NCI-H460 (cell line): ENCODE data around the gene IQCK. TPM values are rescaled to one million over a fixed set of nuclear protein-coding genes. Genes with fewer than 3 reads are reported as not detected.
A peak's percentile ranks its signal among the peaks of the same experiment; 100 is the strongest.

Experiments
- DNase-seq: peaks from one replicate; pipeline ENCODE4 v3.0.0-alpha.2; 2016; ENCODE audit warnings: low read depth; ENCODE audit errors: extremely low read depth
- total RNA-seq: library from RNA; depleted of rRNA; stranded (reverse); fragments of >200 nt; shearing (Covaris generic); gene quantifications from 2 replicates; pipeline ENCODE4 v1.2.3, GENCODE V29; 2014

Gene IQCK
- total RNA-seq, 1 experiment from 2014 or later, result 4.3 TPM

- DNase-seq, result no peak
These were observed 158.5 kb downstream of the IQCK start for GRCh38 chr16:19876501-19877059.

DNA sequence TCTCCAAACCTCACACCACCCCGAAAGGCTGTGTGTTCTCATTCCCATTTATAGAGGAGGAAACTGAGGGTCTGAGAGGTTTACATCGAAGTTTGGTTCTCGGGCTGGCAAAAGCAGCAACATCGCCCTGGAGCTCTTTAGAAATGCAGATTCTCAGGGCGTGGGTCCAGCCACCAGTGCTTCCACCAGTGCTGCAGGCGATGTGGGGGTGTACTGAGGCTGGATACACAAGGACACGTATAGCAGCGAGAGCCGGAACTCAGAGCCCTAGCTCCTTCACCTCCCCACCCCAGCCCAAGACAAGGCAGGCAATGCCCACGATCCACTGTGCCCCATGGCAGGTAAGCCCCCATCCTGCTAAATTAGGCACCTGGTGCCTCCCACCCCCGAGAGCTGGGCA, 160.7 kb downstream of the IQCK start:
- no peak for DNase-seq

GRCh38 chr16:19879241-19879792, 161.2 kb downstream of the IQCK start:
- DNase-seq, result no peak

GRCh38 chr16:19881028-19881427, 163.0 kb downstream of the IQCK start:
- DNase-seq, result no peak

DNA sequence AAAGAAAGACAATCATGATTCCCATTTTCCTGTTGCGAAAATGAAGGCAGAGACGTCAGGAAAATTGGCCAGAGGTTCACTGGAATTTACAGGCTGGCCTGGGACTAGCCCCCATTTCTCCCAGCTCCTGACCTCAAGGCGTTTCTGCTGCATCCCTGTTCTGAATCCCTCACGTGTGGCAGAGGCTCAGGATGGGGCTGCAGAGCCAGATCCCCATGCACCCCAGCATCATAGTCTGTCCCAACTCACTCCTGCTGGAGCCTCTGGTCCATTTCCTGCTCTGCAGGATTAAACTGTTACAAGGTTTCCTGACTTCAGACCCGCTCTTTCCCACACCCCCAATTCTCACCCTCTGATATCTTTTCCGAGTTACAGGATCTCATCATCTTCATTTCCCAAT, 163.7 kb downstream of the IQCK start:
- no peak for DNase-seq

- DNase-seq, result no peak
These were observed 164.1 kb downstream of the IQCK start for GRCh38 chr16:19882186-19882585.

GRCh38 chr16:19882646-19883045, 164.6 kb downstream of the IQCK start:
- no peak for DNase-seq

- no peak for DNase-seq
These were observed 165.4 kb downstream of the IQCK start for GRCh38 chr16:19883296-19883965.

DNA sequence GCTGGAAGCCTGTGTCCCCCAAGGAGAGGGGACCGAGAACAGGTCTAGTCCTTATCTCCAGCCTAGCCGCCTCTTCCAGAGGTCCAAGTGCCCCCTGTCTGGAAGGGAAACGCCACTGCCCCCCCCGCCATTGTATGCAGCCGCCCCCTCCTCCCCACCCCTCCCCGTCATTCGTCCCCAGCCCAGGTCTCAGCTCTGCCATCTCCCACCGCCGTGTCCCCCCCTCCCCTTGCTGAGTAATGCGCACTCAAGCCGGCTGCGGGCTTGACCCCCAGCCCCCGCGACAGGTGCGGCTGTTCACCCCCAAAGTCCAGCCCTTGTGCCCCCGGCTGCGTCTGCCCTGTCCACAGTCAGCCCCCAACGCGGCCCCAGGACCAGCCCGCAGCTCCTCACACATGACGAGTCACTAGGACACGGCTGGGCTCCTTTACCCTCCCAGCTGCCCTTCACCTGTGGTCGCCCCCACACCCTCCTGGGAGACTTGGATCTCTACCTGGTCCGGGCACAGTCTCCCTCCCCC, 166.0 kb downstream of the IQCK start:
- DNase-seq, result no peak

GRCh38 chr16:19884611-19885450, 166.8 kb downstream of the IQCK start, which contains the start of gene GPRC5B:
TSS of gene GPRC5B (minus strand) at chr16:19884848. CDS start at chr16:19872845, 12,003 bp downstream.
- peak; percentile 8 for DNase-seq

DNA sequence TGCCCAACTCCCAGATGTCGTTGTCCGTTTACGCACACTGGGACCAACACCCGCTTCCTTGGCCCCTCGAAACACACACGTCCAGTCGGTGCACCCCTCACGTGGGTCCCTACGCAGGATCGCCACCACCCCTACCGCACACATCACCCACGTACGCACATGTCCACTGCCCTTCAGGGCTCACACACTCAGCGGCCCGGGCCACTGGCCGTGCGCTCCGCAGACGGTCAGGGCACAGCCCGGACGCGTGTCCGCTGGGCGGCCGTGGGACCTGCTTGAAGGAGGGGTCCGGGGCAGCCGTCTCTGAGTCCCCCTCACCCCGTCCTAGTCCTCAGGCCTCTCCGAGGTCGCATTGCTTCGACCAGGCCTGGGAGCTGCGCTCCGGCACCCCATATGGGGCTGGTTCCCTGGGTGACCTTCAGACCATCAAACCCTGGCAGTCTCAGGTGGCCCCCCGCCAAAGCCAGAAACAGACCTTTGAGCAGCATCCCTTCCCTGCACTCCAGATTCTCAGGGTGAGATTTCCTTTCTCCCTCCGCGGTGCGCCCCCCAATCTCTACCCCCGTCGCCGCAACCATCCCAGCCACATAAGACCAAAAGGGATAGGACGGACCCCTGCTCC, 167.5 kb downstream of the IQCK start:
- DNase-seq, result no peak

DNA sequence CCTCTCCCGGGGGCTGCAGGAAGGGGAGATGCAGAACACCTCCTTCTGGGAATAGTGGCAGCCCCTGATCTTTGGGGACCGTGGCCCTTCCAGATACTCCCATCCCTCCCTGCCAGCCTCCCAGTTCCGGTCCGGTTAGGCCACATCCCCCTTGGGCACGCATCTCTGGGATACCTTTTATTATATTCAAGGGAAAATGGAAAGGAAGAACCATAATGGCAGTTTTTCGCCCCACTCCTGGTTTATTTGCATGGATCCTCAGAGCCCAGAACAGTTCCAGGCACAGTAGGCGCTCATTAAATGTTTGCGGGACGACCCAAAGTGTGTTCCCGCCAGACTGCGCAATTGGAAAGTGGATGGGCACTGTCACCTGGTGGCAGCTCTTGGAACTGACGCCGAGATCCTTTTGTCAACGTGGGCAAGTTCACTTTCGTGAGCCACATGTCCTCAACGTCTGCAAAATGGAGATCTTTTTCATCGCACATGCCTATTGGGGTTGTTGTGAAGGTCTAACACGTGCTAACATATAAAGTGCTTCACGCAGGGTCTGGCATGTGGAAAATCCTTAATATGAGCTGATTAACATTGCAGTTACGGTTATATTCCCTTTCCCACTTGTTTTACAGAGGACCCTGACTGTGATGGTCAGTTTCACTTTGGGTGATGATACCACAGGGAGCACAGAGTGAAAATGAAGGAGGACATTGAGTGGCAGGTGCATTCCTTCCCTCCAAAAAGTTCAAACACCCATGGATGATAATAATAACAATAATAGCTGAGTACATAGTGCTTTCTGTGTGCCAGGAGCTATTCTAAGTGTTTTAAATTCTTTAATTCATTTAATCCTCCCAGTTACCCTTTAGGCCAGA, 168.2 kb downstream of the IQCK start:
- peak; percentile 70 for DNase-seq

GRCh38 chr16:19888834-19889233, 170.8 kb downstream of the IQCK start:
- no peak for DNase-seq

DNA sequence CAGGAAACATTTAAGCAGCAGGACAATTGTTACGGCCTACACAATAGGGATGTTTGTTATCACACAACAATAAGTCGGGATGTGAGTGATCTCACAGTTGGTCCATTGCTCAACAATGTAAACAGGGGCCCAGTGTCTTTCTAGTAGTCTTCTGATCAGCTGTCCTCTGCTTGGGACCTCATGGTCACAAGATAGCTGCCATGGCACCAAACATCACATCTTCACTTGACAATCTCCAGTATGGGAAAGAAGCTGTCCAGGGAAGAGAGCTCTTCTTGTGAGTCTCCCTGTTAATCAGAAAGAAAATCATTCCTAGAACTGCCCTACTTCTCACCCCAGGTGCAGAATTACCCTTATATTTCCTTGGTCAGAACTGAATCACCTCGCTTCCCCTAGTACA, 172.8 kb downstream of the IQCK start:
- no peak for DNase-seq

DNA sequence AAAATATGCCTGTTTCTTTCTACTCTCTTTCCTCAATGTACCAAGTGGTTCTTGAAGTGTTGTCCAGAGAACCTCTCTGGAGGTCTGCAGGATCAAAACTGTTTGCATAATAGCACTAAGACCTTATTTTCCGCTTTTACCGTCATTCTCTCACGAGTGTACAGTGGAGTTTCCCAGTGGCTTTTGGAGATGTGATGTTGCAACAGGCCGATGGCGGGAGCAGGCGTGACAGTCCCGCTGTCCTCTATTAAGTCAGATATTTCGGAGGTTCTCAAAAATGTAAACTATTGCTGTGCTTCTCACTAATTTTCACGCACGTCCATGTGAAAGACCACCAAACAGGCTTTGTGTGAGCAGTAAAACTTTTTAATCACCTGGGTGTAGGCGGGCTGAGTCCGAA, 174.8 kb downstream of the IQCK start:
- DNase-seq, result no peak

DNA sequence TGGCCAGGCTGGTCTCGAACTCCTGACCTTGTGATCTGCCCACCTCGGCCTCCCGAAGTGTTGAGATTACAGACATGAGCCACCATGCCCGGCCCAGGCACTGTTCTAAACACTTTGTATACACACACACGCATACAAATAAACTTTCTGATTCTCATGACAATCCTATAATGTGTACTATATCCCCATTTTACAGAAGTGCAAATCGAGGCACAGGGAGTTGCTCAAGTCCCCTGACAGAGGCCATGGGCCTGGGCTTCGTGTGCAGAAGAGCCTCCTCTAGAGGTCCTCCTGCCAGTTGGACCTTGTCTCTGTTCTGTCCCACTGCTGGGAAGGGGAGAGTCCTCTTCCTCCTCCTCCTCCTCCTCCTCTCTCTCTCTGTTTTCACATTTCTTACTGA, 176.5 kb downstream of the IQCK start:
- no peak for DNase-seq

- no peak for DNase-seq
These were observed 178.9 kb downstream of the IQCK start for GRCh38 chr16:19896951-19897350.

GRCh38 chr16:19898166-19898565, 180.1 kb downstream of the IQCK start:
- DNase-seq, result no peak

- DNase-seq, result peak; percentile 64
These were observed 181.0 kb downstream of the IQCK start for GRCh38 chr16:19898924-19899604.
